H1 (cell line): ENCODE results near the gene PWWP3B. TPM values are rescaled to one million over a fixed set of nuclear protein-coding genes. Genes with fewer than 3 reads are reported as not detected.
A peak's percentile ranks its signal among the peaks of the same experiment; 100 is the strongest.

Experiments used
- CTCF ChIA-PET: fragments of 300-600 bp; sonication (Branson Sonifier 250); formaldehyde crosslinking; loops from one replicate; lab custom pipeline; 2021; ENCODE audit not compliant: partially characterized antibody; lab: Charles Lee
- POLR2A ChIA-PET: fragments of 300-600 bp; sonication (Branson Sonifier 250); formaldehyde crosslinking; loops from one replicate; lab custom pipeline; 2021; ENCODE audit warnings: inconsistent platforms; ENCODE audit not compliant: partially characterized antibody; lab: Charles Lee
- DNase-seq, 2 experiments: peaks; one replicate each; pipeline versions ENCODE4 v3.0.0 to v3.0.0-alpha.2; 2010 to 2022; ENCODE audit warnings: low spot score in 2 of 2, low read depth in 1 of 2, mixed read lengths in 1 of 2
- FAIRE-seq: peaks from 2 replicates; lab custom pipeline; 2011; peaks lifted over from hg19 to GRCh38; lab: Jason Lieb, UNC
- H2AFZ ChIP-seq: 2 replicates; pipeline ENCODE4 v1.8.1; 2012; ENCODE audit warnings: low read length, inconsistent platforms
- H2AK5ac ChIP-seq: 2 replicates; pipeline ENCODE4 v1.6.1; 2013; ENCODE audit warnings: low read depth, low read length
- H2BK120ac ChIP-seq: replicated peaks from 2 replicates; pipeline ENCODE3; 2013; ENCODE audit warnings: low read depth, low read length, inconsistent platforms
- H2BK12ac ChIP-seq: 2 replicates; pipeline ENCODE4 v1.6.1; 2013; ENCODE audit warnings: low read depth, low read length
- H2BK15ac ChIP-seq: 2 replicates; pipeline ENCODE4 v1.6.1; 2013; ENCODE audit warnings: low read length
- H2BK20ac ChIP-seq: 2 replicates; pipeline ENCODE4 v1.6.1; 2013; ENCODE audit warnings: low read length
- H2BK5ac ChIP-seq: 2 replicates; pipeline ENCODE4 v1.6.1; 2013; ENCODE audit warnings: low read depth, low read length
- H3K14ac ChIP-seq: 2 replicates; pipeline ENCODE4 v1.6.1; 2013; ENCODE audit warnings: inconsistent platforms; ENCODE audit not compliant: insufficient read length
- H3K18ac ChIP-seq: 2 replicates; pipeline ENCODE4 v1.6.1; 2013; ENCODE audit warnings: low read length; ENCODE audit errors: extremely low read depth
- H3K23ac ChIP-seq: 2 replicates; pipeline ENCODE4 v1.6.1; 2013; ENCODE audit warnings: inconsistent platforms; ENCODE audit not compliant: insufficient read length
- H3K23me2 ChIP-seq: 2 replicates; pipeline ENCODE4 v1.6.1; 2013; ENCODE audit warnings: low read depth, low read length
- H3K27ac ChIP-seq: 2 replicates; pipeline ENCODE4 v1.6.1; 2011; ENCODE audit warnings: low read depth, low read length, inconsistent platforms
- H3K27me3 ChIP-seq, 4 experiments: replicated peaks in 1 of 4; 1 replicate in 1 of 4; 2 replicates in 3 of 4; pipeline versions ENCODE4 v1.6.1 to v1.8.1; 2011 to 2013; ENCODE audit warnings: low read length in 3 of 4, mild to moderate bottlenecking in 3 of 4, inconsistent platforms in 2 of 4, mixed read lengths in 2 of 4, moderate library complexity in 1 of 4; ENCODE audit not compliant: control insufficient read depth in 3 of 4, insufficient read depth in 3 of 4; ENCODE audit errors: extremely low read depth in 1 of 4
- H3K36me3 ChIP-seq, 4 experiments: 2 replicates each; pipeline versions ENCODE4 v1.6.1 to v1.8.1; 2011 to 2013; ENCODE audit warnings: mild to moderate bottlenecking in 4 of 4, low read length in 3 of 4, moderate library complexity in 2 of 4, control low read depth in 1 of 4, inconsistent platforms in 1 of 4; ENCODE audit not compliant: insufficient read depth in 4 of 4, control insufficient read depth in 2 of 4
- H3K4ac ChIP-seq: replicated peaks from 2 replicates; pipeline ENCODE3; 2013; ENCODE audit warnings: low read length, low read depth, mixed read lengths, inconsistent platforms; ENCODE audit not compliant: insufficient read length
- H3K4me1 ChIP-seq, 4 experiments: replicated peaks in 1 of 4; 1 replicate in 1 of 4; 2 replicates in 3 of 4; pipeline versions ENCODE4 v1.6.1 to v1.8.1; 2011 to 2013; ENCODE audit warnings: low read length in 3 of 4, inconsistent platforms in 2 of 4, mixed read lengths in 1 of 4; ENCODE audit not compliant: insufficient read depth in 4 of 4, control insufficient read depth in 3 of 4
- H3K4me2 ChIP-seq, 2 experiments: 2 replicates each; pipeline versions ENCODE4 v1.6.1 to v1.8.1; 2011 to 2013; ENCODE audit warnings: low read depth in 2 of 2, low read length in 2 of 2, control low read depth in 1 of 2, inconsistent platforms in 1 of 2, mild to moderate bottlenecking in 1 of 2; ENCODE audit not compliant: insufficient read depth in 1 of 2
- H3K4me3 ChIP-seq, 4 experiments: fragments of 200-600, 300-600 bp in 1 of 4; sonication (generic), shearing (Covaris generic), sonication (Bioruptor Twin) in 1 of 4; 2 replicates each; pipeline versions ENCODE4 v1.5.1 to v1.8.1; 2011 to 2016; ENCODE audit warnings: low read length in 4 of 4, low read depth in 3 of 4, control low read depth in 2 of 4, inconsistent platforms in 2 of 4, mild to moderate bottlenecking in 2 of 4, mixed read lengths in 1 of 4, moderate library complexity in 1 of 4; ENCODE audit not compliant: insufficient read depth in 2 of 4; ENCODE audit errors: extremely low read depth in 1 of 4
- H3K56ac ChIP-seq: replicated peaks from 2 replicates; pipeline ENCODE3; 2013; ENCODE audit warnings: low read depth, mild to moderate bottlenecking, mixed read lengths, low read length, inconsistent platforms; ENCODE audit not compliant: insufficient read length
- H3K79me1 ChIP-seq: 2 replicates; pipeline ENCODE4 v1.6.1; 2013; ENCODE audit warnings: low read depth, low read length, control low read depth
- H3K79me2 ChIP-seq, 2 experiments: 2 replicates each; pipeline versions ENCODE4 v1.6.1 to v1.8.1; 2012 to 2013; ENCODE audit warnings: low read length in 2 of 2, mild to moderate bottlenecking in 2 of 2, inconsistent platforms in 1 of 2; ENCODE audit not compliant: insufficient read depth in 2 of 2, control insufficient read depth in 1 of 2
- H3K9ac ChIP-seq, 4 experiments: replicated peaks in 1 of 4; 1 replicate in 1 of 4; 2 replicates in 3 of 4; pipeline versions ENCODE4 v1.6.1 to v1.8.1; 2011 to 2013; ENCODE audit warnings: low read depth in 3 of 4, low read length in 3 of 4, control low read depth in 2 of 4, mild to moderate bottlenecking in 2 of 4, moderate library complexity in 2 of 4, inconsistent platforms in 1 of 4; ENCODE audit errors: extremely low read depth in 1 of 4
- H3K9me3 ChIP-seq, 2 experiments: 2 replicates each; pipeline versions ENCODE4 v1.6.1 to v1.8.1; 2012 to 2013; ENCODE audit warnings: mild to moderate bottlenecking in 2 of 2, moderate library complexity in 2 of 2, control low read depth in 1 of 2, inconsistent platforms in 1 of 2, low read depth in 1 of 2, low read length in 1 of 2, mixed read lengths in 1 of 2; ENCODE audit not compliant: insufficient read depth in 2 of 2
- H4K20me1 ChIP-seq, 2 experiments: replicated peaks in 1 of 2; 2 replicates each; pipeline versions ENCODE3 to v1.8.1; 2011 to 2013; ENCODE audit warnings: inconsistent platforms in 2 of 2, low read length in 2 of 2, mild to moderate bottlenecking in 1 of 2; ENCODE audit not compliant: insufficient read depth in 2 of 2, control insufficient read depth in 1 of 2
- H4K5ac ChIP-seq: 2 replicates; pipeline ENCODE4 v1.6.1; 2013; ENCODE audit warnings: low read length, low read depth, mixed read lengths, inconsistent platforms; ENCODE audit not compliant: insufficient read length
- H4K8ac ChIP-seq: 2 replicates; pipeline ENCODE4 v1.8.0; 2013; ENCODE audit warnings: mild to moderate bottlenecking, moderate library complexity, low read length, inconsistent platforms; ENCODE audit not compliant: insufficient read depth; ENCODE audit errors: extremely low read depth
- H4K91ac ChIP-seq: replicated peaks from 2 replicates; pipeline ENCODE3; 2013; ENCODE audit warnings: low read length, mixed read lengths, inconsistent platforms; ENCODE audit not compliant: insufficient read length
- CTBP2 ChIP-seq: IDR thresholded peaks from 2 replicates; pipeline ENCODE4 v1.7.0; 2011; ENCODE audit warnings: borderline replicate concordance, mild to moderate bottlenecking, moderate library complexity, mixed read lengths, low read length; ENCODE audit not compliant: insufficient read depth, insufficient read length
- JUN ChIP-seq: IDR thresholded peaks from 2 replicates; pipeline ENCODE4 v1.6.1; 2011; ENCODE audit warnings: low read depth, mild to moderate bottlenecking, improper control_type of control experiment, low read length
- POLR2A ChIP-seq, 2 experiments: IDR thresholded peaks; 1 replicate in 1 of 2; 2 replicates in 1 of 2; pipeline ENCODE4 v1.6.1; 2011; ENCODE audit warnings: low read depth in 2 of 2, low read length in 2 of 2, mild to moderate bottlenecking in 2 of 2; ENCODE audit errors: control extremely low read depth in 1 of 2
- SP4 ChIP-seq: IDR thresholded peaks from 2 replicates; pipeline ENCODE4 v1.6.1; 2012; ENCODE audit warnings: low read length, inconsistent platforms
- SUZ12 ChIP-seq: fragments of 200-600 bp; sonication (generic); IDR thresholded peaks from 2 replicates; pipeline ENCODE4 v1.6.1; 2012; ENCODE audit warnings: mild to moderate bottlenecking, inconsistent platforms, low read length, moderate library complexity, mixed read lengths
- TAF1 ChIP-seq: IDR thresholded peaks from 2 replicates; pipeline ENCODE4 v1.6.1; 2011; ENCODE audit warnings: mild to moderate bottlenecking, low read depth, low read length
- WGBS, 2 experiments: shearing (Covaris generic) in 1 of 2; methylation state at CpG; one replicate each; pipeline versions ENCODE4 v1.1.6 to v1.1.7; 2013 to 2015; ENCODE audit warnings: low lambda C conversion rate in 2 of 2, mixed read lengths in 2 of 2, inconsistent platforms in 1 of 2, low coverage in 1 of 2, missing lambda C conversion rate in 1 of 2; ENCODE audit not compliant: insufficient replicate concordance in 2 of 2, insufficient coverage in 1 of 2, insufficient read length in 1 of 2; ENCODE audit errors: extremely low coverage in 1 of 2, missing lambda C conversion rate in 1 of 2; 5-methylcytosine and 5-hydroxymethylcytosine counted together
- polyA plus RNA-seq, 7 experiments: library from polyadenylated mRNA; depleted of rRNA in 3 of 7; stranded (reverse) in 5 of 7; unstranded in 2 of 7; fragments of >200 nt in 5 of 7; fragments of 200-250 nt in 2 of 7; gene quantifications; 1 replicate in 5 of 7; 2 replicates in 1 of 7; 4 replicates in 1 of 7; pipeline versions ENCODE4 v1.2.1 to v1.2.3, GENCODE V29; 2011 to 2013; ENCODE audit warnings: missing spikeins in 2 of 7, mixed read lengths in 2 of 7
- total RNA-seq: library from RNA; stranded (reverse); fragmentation: NEBNext Ultra II Directional; extraction: Animal tissue kit (Norgen Biotek cat#: 25700); gene quantifications from 2 replicates; pipeline ENCODE4 v1.2.1, GENCODE V29; 2021
- TF ChIP-seq, protein P1 (sequence below): IDR thresholded peaks from 2 replicates; pipeline ENCODE4 v1.6.1; 2012; ENCODE audit warnings: inconsistent platforms
- TF ChIP-seq, protein P2 (sequence below), 3 experiments: IDR thresholded peaks; 1 replicate in 2 of 3; 2 replicates in 1 of 3; pipeline versions ENCODE4 v1.5.1 to v1.6.1; 2011; ENCODE audit warnings: low read length in 3 of 3, mild to moderate bottlenecking in 3 of 3, inconsistent platforms in 2 of 3, low read depth in 1 of 3, moderate library complexity in 1 of 3; ENCODE audit not compliant: insufficient read depth in 1 of 3; ENCODE audit errors: control extremely low read depth in 1 of 3

PWWP3B gene
- total and polyA plus RNA-seq, 2 of the 8 experiments (the other 6 are each of a cell fraction or from before 2014, with no cell fraction given) = 0.15 to 0.61 TPM

DNA sequence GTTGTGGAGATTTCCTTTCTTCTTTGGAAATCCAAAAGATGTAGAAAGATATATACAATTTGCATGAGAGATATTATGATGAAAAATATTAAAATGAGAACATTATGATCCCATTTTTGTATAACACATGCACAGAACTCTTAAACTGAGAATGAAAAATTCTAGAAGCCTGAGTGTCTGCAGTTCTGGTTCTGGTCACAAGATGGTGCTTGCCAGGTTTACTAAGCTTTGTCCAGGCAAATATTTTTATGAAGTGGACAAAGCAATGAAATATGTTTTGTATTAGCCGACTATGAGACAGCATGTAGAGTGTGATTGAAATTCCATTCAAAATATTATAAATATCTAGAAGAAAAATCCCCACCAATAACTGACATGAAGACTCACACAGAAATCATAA is 2.2 kb downstream of the PWWP3B start:
- Histone ChIP-seq H3K79me1 (no peaks in the 10 kb centered on the region), H3K4ac (no peak overlapping the region), H3K9ac (no peak overlapping the region), H3K36me3 (no peaks in the 10 kb centered on the region), H3K27ac (no peak overlapping the region), H4K20me1 (no peaks in the 10 kb centered on the region), H3K4me1 (no peaks in the 10 kb centered on the region), H2BK20ac (no peak overlapping the region), H4K5ac (no peak overlapping the region), H3K56ac (no peak overlapping the region), H2BK5ac (no peak overlapping the region), H3K23me2 (no peaks in the 10 kb centered on the region), H3K79me2 (no peaks in the 10 kb centered on the region), H4K91ac (no peak overlapping the region), H2BK12ac (no peak overlapping the region), H4K8ac (no peak overlapping the region), H2BK15ac (no peak overlapping the region), H3K4me2 (no peak overlapping the region), H3K23ac (no peak overlapping the region), H2AK5ac (no peak overlapping the region), H3K27me3 (no peaks in the 10 kb centered on the region), H3K4me3 (no peak overlapping the region), H3K14ac (no peak overlapping the region), H2BK120ac (no peak overlapping the region), H2AFZ (no peak overlapping the region), H3K9me3 (no peaks in the 10 kb centered on the region; a peak in 1 of 4 replicates), H3K18ac (no peak overlapping the region)
- ChIA-PET CTCF (interaction anchor here (1.0 to 1.1 kb wide), 2 partner anchors 8 to 16 kb away, joined by 3 read pairs; no protein-coding TSS in a partner anchor), POLR2A (no interaction called here)
- DNase-seq = no peak
- 82% methylated on average over 1 of the region's 1 CpG; no CpG with 5 or more reads in 1 of the 2 experiments for WGBS, 2 experiments
- TF ChIP-seq, protein P1, sequence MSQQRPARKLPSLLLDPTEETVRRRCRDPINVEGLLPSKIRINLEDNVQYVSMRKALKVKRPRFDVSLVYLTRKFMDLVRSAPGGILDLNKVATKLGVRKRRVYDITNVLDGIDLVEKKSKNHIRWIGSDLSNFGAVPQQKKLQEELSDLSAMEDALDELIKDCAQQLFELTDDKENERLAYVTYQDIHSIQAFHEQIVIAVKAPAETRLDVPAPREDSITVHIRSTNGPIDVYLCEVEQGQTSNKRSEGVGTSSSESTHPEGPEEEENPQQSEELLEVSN = no peak
- TF ChIP-seq, protein P2, sequence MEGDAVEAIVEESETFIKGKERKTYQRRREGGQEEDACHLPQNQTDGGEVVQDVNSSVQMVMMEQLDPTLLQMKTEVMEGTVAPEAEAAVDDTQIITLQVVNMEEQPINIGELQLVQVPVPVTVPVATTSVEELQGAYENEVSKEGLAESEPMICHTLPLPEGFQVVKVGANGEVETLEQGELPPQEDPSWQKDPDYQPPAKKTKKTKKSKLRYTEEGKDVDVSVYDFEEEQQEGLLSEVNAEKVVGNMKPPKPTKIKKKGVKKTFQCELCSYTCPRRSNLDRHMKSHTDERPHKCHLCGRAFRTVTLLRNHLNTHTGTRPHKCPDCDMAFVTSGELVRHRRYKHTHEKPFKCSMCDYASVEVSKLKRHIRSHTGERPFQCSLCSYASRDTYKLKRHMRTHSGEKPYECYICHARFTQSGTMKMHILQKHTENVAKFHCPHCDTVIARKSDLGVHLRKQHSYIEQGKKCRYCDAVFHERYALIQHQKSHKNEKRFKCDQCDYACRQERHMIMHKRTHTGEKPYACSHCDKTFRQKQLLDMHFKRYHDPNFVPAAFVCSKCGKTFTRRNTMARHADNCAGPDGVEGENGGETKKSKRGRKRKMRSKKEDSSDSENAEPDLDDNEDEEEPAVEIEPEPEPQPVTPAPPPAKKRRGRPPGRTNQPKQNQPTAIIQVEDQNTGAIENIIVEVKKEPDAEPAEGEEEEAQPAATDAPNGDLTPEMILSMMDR (IDR thresholded peaks at IDR 0.05; ENCODE audit: control extremely low read depth in 1 of 3, insufficient read depth in 1 of 3, low read depth in 1 of 3, low read length in 3 of 3) = peak in 1 of 3 experiments; percentile 6; a peak in 1 of 4 replicates
- TF ChIP-seq SP4 (no peak), CTBP2 (no peak), POLR2A (IDR thresholded peaks at IDR 0.05; ENCODE audit: control extremely low read depth in 1 of 2, low read depth in 2 of 2, low read length in 2 of 2) (no peak), JUN (no peak), SUZ12 (no peak), TAF1 (no peak)
- FAIRE-seq = no peak
